ENCODE data around the gene PITPNB.

DNA sequence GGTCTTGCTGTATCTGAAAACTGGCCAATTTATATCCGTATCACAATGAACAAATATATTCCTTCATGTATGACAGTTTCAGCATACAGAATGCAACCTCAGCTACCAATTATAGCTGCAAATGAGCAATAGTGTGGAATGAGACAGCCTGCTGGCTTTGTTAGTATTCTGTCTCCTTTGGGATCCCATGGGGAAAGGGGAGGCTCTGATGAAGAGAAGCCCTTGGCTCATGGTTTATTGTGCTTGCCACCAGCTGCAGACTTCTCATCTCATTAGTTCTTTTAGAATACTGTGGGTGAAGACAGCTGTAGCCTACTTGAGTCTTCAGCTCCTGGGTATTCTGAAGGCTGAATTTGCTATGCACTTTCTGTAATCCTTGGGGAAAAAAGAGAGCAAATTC, 42.4 kb downstream of the PITPNB start:
- TF ChIP-seq ZNF274 (IDR thresholded peaks at IDR 0.05; ENCODE audit: low read depth, low read length) = no peak
- no peak for TF ChIP-seq SUZ12 (IDR thresholded peaks at IDR 0.05; ENCODE audit: extremely low read depth, insufficient read depth, insufficient read length)

Measured in NT2/D1 (cell line).